Renal cortex interstitium (tissue), 11 donors: Measurements from ENCODE around the gene MAP2. TPM values are rescaled to one million over a fixed set of nuclear protein-coding genes. Genes with fewer than 3 reads are reported as not detected.
"Not testable (repeated sequence)": the region's sequence is repeated elsewhere in the genome, so short reads cannot be mapped to it uniquely, and the experiment has no call there.

ENCODE experiments used
- DNase-seq, 11 donors: peaks; one replicate each; pipeline ENCODE4 v3.0.0-alpha.2; 2013; ENCODE audit warnings: low read depth in 9 of 11, low spot score in 4 of 11; ENCODE audit errors: extremely low read depth in 1 of 11
- polyA plus RNA-seq, 3 donors: library from polyadenylated mRNA; unstranded; fragments of 120-200 nt; gene quantifications; one replicate each; pipeline ENCODE4 v1.2.1, GENCODE V29; 2013; ENCODE audit not compliant: insufficient read length in 3 of 3

Gene MAP2
- polyA plus RNA-seq, 3 donors = 32.2 to 36.6 (median 33.0) TPM

DNA sequence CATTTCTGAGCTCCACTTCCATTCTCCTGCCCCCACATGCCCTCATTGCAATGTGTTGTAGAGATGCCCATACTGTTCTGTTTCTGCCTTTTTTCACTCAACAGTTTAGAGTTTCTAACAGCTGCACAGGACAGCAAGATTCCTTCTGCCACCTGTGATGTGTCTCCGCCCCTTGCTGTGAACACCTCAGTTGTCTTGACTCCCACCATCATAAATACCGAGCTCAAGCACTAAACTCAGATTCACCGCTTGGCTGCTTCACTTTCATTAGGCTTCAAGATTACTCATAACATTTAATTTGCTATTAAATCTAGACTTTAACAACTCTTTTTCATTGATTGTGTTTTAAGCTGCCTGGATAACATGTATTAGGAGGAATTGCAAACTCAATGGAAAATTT lies 141.0 kb downstream of the MAP2 start:
- peak in 2 of 11 donors; percentile 22 to 25 for DNase-seq

DNA sequence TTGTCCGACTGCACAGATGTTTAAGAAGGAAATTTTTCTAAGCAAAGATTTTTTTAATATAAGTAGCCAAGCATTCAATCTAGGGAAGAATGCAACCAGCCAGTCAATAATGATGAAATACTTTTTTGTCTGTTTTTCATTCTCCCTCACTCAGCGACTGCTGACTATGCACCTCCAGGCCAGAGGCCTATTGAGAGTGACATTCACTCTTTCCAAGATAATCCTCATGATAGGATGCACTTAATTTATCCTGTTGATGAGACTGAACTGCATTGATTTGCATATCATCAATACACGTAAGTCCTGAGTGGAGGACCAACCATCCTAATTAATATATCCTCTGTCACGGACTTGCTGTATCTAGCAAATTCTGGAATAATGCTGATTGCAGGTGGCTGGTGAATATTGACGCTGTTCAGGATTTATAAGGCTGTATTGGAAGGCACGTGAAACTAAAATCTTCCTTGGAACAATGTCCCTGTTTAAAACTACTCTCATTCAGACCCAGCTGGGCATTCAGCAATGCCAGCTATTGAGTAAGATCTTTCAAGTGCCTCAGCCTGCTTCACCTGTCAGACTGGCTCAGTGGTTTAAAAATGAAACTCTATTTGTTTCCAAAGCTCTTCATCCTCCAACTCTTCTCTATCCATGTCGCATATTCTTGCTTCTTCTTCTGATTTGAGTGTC lies 142.2 kb downstream of the MAP2 start:
- no peak for DNase-seq

DNA sequence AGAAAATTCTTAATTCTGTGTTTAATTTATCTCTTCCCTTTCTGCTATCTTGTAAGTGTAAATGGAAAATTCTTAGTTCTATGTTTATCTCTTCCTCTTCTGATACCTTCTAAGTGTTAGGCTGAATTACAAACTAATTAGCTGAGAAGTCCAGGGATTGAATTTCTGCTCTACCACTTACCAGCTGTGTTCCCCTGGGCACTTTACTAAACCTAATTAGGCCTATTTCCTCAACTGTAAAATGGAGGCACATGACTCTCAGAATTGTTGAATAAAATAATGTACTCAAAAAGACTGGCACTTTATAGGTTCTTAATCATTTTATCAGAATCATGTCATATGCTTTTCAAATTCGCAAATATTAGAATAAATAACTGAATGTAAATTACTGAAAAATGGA lies 146.3 kb downstream of the MAP2 start:
- no peak for DNase-seq

DNA sequence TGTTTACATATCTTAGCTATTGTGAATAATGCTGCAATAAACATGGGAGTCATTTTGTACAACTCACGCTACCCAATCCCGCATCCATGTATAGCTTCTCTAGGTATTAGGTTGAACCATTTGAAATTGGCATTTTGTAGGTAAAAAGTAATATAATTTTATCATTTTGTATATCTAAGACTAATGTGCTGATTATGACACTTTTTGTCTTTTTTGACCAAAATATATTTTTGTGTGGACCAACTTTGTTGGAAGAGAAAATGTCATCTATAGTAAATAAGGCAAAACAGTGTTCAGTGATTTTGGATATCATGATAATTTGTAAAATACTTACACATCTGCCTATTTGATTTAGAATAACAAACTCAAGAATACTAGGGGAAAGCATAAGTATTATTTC lies 150.7 kb downstream of the MAP2 start:
- DNase-seq = no peak

DNA sequence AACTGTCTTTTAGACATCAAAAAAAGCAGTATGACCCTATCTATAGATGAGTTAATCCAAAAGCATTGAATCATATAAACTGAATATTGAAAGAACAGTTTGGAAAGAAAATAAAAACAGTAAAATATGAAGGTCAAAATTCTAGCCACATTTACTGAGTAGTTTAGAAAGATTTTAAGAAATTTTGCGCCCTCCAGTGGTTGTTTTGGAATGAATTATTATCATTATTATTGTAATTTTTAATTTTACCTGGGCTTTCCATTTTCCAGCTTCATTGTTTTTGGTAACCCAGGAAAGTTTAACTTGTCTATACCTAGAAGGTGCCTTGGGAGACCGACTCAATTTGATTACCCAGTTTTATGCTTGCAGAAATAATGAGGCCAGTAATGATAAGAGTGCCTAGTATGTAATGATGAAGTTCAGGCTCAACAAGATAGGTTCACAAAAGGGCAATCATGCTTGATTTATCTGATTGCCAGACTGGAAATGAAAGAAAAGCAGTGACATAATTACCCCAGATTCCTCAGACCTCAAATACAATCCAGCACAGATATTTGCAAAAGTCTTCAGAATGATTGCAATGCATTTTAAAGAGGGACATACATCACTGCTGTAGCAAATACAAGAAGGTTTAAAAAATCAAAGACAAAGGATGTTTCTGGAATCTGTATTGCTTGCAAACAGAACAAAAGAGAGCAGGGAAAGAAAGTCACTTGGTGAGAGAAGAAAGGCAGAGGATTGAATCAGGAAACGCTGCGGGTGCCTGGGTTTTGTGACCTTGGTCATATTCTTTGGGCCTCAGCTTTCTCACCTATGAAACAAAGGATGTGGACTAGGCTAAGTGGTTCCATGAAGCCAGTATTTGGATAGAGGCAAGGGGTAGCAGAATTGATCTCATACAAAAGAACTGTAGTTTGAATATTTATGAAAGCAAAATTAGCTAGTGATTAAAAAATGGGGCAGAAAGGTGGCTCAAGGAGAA lies 153.8 kb downstream of the MAP2 start:
- no peak for DNase-seq

DNA sequence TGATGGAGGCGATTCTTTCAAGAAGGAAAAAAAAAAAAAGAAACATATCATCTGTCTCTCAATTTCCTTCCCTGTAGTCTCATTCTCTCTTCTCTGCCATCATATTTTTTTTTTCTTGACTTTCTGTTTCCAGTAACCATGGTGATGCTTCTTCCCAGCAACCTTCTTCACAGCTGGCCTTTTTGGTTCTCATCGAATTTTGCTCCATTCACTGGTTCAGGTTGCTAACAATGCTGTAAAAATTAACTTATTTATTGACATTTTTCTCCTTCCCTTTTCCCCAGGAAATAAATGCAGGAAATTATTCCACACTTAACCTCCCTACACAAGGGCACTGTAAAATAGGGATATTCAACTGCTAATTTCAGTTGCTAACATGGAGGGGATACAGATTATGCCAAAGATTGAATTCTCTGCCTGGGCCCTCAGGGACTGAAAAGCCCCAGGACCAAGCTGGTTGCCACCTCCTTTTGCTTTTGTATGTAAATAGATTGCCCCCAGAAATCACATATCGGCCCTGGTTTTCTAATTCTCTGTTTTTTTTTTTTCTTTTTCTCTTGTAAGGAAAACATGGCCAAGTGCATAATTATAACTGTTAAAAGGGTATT lies 154.7 kb downstream of the MAP2 start:
- DNase-seq = no peak

DNA sequence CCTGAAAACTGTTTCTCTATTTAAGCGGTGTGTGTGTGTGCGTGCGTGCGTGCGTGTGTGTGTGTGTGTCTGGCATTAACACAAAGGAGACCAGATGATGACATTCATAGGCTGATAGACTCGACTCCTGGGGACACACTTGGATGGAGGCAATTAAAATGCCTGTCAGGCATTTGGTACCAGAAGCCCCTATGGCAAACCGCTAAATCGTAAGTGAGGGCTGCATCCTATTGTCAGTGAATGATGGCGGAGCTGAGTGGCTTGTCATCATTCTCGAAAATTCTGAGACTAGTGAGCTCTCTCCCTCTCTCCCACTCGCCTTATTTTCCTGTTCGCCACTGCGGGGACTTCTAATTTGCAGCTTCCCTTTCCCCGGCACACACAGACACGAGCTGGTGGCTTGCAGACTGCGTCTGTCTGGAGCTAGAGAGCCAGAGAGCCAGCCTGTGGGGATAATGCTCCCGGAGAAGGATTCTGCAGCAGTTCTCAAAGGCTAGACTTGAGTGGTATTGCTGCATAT lies 155.4 kb downstream of the MAP2 start:
- peak in 9 of 11 donors; percentile 20 to 53 (median 37) for DNase-seq

DNA sequence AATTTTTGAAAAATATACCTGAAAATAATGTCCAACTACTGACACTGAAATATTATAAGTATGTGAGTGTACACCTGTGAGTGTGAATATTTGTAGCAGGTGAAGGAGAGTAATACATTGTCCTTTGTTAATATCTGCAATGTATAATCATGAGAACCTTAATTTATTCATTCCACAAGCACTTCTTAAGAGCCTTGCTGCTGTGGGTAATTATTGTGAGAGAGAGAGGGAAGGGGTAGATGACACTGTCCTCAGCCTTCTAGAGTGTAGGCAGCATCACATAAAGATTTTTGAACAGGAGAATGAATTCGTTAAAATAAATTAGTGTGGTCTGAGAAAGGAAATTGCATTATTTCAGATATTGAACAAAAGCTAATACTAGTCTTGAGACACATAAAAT lies 157.2 kb downstream of the MAP2 start:
- DNase-seq = no peak

DNA sequence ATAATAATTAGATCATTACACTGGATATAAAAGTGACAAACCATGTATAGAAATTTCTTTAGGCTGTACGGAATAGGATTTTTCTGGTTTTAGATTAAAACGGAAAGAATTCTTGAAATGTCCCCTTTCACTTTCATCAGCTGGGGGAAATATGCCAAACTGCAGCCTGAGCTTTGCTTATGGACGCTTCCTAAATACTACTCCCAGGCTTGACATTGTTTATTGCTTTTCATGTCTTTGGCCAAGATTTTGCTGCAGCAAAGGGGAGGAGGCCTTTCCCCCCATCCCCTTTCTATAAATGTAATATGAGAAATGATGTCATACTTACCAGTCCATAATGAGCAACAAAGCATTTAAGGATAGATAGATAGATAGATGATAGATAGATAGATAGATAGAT lies 158.4 kb downstream of the MAP2 start:
- DNase-seq = no peak

DNA sequence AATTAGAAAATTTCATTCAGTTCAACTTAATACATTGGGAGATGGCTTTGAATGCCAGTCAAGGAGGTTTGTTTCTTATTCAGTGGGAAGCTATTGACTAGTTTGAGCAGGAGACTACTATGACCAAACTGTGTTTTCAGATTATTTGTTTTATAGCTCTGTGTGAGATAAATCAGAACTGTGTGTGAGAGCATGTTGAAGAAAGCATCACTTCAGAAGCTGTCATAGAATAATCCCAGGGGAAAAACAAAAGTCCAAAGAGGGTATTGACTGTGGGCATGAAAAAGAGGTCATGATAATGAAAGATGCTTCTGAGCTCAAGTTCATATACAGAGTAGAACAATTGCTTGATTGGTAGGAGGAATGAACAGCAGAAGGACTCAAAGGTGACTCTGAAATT lies 160.6 kb downstream of the MAP2 start:
- no peak for DNase-seq

DNA sequence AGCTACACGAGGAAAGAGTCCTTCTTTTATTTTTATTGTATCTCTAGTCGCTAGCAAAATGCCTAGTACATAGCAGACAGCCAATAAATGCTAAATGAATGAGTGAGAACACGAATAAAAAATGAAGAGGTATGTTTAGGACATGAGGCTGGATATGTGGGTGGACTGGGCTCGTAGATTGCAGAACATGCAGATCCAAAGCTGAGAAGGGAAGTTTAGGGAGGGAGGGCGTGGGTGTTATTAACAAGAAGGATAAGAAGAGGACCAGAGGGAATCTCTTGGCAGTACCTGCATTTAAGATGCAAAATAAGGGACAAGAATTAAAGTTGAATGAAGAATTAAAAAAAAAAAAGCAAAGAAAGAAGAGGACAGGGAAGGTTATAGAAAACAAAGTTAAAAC lies 161.1 kb downstream of the MAP2 start:
- no peak for DNase-seq

DNA sequence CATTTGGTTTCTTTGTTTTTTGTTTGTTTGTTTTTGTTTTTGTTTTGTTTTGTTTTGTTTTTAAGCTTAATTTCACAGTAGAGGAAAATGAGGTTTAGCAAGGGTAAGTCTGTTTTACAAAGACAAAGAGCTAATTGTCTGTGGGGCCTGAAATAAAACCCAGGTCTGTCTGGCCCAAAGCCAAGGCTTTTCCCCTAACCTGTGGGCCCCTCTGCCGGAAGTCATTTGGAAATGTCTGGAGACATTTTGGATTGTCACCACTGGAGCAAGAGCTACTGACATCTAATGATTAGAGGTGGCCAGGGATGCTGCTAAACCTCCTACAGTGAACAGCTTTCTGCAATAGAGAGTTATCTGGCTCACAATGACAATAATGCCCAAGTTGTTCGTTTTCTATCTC lies 167.2 kb downstream of the MAP2 start:
- no peak for DNase-seq

DNA sequence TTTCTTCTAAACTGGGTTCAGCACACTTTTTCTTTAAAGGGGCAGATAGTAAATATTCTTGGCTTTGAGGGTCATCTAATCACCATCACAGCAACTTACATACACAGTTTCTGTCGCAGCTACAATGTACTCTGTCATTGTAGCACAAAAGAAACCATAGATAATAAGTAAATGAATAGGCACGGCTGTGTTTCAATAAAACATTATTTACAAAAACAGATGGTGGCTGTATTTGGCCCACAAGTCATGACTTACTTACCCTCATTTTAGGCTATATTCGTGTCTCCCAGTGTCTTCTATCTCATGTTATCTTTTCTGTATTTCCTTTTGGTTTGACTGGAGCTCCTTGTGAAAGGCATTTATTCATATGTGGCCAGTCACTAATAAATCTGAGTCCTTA lies 168.3 kb downstream of the MAP2 start:
- no peak for DNase-seq

DNA sequence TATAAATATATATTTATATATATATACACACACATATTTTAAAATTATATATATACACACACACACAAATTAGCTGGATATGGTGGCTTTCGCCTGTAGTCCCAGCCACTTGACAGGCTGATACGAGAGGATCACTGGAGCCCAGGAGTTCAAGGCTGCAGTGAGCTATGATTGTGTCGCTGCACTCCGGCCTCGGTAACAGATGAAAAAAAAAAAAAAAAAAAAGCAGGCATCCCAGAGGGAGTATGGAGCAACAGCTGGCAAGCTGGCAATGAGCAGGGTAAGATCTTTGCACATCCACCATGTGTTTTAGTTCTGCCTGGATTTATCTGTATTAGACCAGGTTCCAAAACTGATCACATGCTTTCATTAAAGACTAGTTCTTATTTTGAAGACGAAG lies 170.1 kb downstream of the MAP2 start:
- no peak for DNase-seq

DNA sequence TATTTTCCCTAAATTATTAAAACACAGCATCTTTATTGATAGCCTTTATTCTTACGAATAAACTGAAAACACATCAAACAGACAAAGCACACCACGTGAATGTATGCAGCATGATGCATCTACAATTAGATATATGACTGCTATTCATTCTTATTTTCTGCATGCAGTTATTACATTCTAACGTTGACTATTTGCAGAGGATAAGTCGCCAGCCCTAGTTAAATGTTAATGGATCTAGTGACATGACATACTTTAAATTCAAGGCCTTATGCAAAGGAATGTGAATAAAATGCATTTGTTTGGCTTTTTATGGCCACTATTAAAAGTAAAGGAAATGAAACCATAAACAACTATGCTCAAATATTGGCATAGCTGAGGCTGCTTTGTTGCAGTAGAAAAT lies 172.4 kb downstream of the MAP2 start:
- DNase-seq = no peak

DNA sequence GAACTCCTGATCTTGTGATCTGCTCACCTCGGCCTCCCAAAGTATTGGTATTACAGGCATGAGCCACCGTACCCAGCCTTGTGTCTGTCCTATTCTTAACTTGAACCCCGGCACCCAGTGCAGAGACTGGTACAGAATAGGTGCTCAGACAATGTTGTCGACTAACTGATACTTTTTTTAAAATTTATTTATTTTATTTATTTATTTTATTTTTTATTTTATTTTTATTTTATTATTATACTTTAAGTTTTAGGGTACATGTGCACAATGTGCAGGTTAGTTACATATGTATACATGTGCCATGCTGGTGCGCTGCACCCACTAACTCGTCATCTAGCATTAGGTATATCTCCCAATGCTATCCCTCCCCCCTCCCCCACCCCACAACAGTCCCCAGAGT lies 174.4 kb downstream of the MAP2 start:
- not testable (repeated sequence) for DNase-seq

DNA sequence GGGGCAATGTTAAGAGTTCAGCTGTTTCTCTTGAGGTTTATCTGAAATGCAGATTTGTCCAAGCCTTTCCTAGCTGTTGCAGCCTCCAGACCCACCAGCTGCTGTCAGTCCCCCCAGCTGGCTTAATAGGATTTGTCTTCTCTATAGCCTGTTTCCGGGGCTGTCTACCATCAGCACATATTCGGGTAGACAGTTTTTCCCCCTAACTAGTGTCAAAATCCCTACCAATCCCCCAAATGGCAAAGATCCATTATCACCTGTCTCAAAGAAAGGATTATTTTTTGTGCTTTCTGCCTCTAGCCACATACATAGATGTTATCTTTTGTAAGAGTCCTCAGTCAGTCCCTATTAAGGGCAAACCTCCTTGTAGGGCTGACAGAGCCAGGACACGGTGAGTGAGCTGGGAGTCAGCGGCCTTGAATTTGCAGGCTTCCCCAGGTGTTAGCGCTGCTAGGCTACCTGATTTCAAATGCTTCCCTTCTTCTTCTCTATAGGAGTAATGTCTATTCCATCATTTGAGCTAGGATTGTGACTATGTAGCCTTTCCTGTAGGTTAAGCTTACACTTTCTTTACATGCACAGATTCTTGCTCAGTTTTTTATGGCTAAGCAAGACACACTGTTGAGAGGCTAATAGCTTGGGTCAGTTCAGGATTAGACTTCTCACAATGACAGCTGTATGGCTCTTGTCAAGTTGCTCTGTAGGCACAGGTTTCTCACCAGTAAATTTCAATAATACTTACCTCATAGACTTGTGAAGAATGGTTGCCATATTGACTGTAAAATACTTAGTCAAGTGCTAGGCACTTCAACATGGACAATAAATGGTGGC lies 176.7 kb downstream of the MAP2 start:
- DNase-seq = no peak

DNA sequence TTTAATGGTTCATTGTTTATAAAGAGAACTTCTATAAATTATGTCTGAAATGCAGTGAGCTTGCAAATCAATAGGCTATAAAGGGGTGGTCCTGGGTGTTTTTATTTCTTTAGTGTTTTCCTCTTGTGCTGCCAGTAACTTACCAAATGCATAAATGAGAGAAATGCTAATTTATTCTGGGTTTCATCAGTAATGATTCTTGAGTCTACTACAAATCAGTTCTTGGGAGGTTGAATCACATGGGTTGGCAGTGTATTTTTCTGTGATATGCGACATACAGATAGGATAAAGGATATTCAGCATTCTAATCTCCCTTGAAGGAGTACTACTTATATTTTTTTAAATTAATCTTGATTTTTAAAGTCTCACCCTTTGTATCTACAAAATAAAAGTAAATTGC lies 177.7 kb downstream of the MAP2 start:
- no peak for DNase-seq

DNA sequence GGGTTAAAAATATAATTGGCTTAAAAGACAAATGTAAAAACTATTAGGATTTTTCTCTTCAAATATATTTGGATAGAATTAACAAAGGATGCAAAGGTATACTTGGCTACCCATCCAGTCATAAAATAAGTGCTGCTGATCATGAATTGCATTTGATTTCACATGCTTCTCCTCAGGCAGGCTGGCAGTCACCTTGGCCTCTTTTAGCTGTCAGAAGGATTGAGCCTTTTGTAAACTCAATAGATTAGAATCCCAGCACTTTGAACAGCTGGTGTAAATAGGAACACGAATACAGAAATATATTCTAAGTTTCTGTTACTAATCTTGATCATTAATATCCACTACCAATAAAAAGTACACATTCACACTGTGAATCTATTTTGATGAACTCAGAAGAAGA lies 178.4 kb downstream of the MAP2 start:
- DNase-seq = no peak
